BLaER1 treated with 17β-estradiol and CSF1 and Interleukin-3, amounts not matched to agents 10 nM and 100 nM (cell line): Measurements from ENCODE around the gene KSR2.

ENCODE experiments used
- H3K27ac ChIP-seq, 11 experiments: shearing (Covaris generic); formaldehyde crosslinking; 2 replicates each; pipeline ENCODE4 v1.8.1; 2022
- H3K27me3 ChIP-seq, 11 experiments: shearing (Covaris generic); formaldehyde crosslinking; 2 replicates each; pipeline ENCODE4 v1.8.1; 2022
- H3K36me3 ChIP-seq, 11 experiments: shearing (Covaris generic); formaldehyde crosslinking; 2 replicates each; pipeline ENCODE4 v1.8.1; 2022
- H3K4me1 ChIP-seq, 10 experiments: shearing (Covaris generic); formaldehyde crosslinking; 2 replicates each; pipeline ENCODE4 v1.8.1; 2022
- H3K4me2 ChIP-seq, 11 experiments: shearing (Covaris generic); formaldehyde crosslinking; 2 replicates each; pipeline ENCODE4 v1.8.1; 2022
- H3K4me3 ChIP-seq, 10 experiments: shearing (Covaris generic); formaldehyde crosslinking; 2 replicates each; pipeline ENCODE4 v1.8.1; 2022
- H3K9ac ChIP-seq, 11 experiments: shearing (Covaris generic); formaldehyde crosslinking; 2 replicates each; pipeline ENCODE4 v1.8.1; 2022
- H3K9me3 ChIP-seq, 11 experiments: shearing (Covaris generic); formaldehyde crosslinking; replicated peaks in 1 of 11; 2 replicates each; pipeline ENCODE4 v1.8.1; 2022
- H4K20me1 ChIP-seq, 11 experiments: shearing (Covaris generic); formaldehyde crosslinking; 2 replicates each; pipeline ENCODE4 v1.8.1; 2022
- Cebpa-rat ChIP-seq, 11 experiments: shearing (Covaris generic); IDR thresholded peaks; 2 replicates each; pipeline ENCODE4 v1.8.1; 2022

KSR2 gene

GRCh38 chr12:117447665-117448366 lies 521.0 kb downstream of the KSR2 start:
- no peak overlapping the region for H3K4me2 ChIP-seq
- H3K27ac ChIP-seq: no peak overlapping the region
- H3K4me3 ChIP-seq: no peak overlapping the region
- no peaks in the 10 kb centered on the region for H4K20me1 ChIP-seq
- no peaks in the 10 kb centered on the region for H3K36me3 ChIP-seq
- H3K4me1 ChIP-seq: peaks cover 0 to 12% (median 7%) of the 10 kb centered on the region in 10 experiments; a peak in 11 of 20 replicates
- peaks cover 13 to 31% (median 19%) of the 10 kb centered on the region in 11 experiments; a peak in 20 of 22 replicates for H3K9me3 ChIP-seq
- TF ChIP-seq Cebpa-rat (IDR thresholded peaks at IDR 0.05): no peak
- H3K9ac ChIP-seq: no peak overlapping the region
- H3K27me3 ChIP-seq: no peaks in the 10 kb centered on the region

- peak overlapping the region in 1 of 11 experiments; percentile 9; a peak in 2 of 22 replicates for H3K27ac ChIP-seq
- H3K4me1 ChIP-seq: peaks cover 0 to 12% (median 7%) of the 10 kb centered on the region in 10 experiments; a peak in 11 of 20 replicates
- no peaks in the 10 kb centered on the region for H3K36me3 ChIP-seq
- H3K9ac ChIP-seq: no peak overlapping the region
- no peak overlapping the region for H3K4me3 ChIP-seq
- H3K27me3 ChIP-seq: no peaks in the 10 kb centered on the region
- H3K9me3 ChIP-seq: peaks cover 13 to 31% (median 18%) of the 10 kb centered on the region in 11 experiments; a peak in 20 of 22 replicates
- peak overlapping the region in 8 of 11 experiments; percentile 3 to 40 (median 27); a peak in 10 of 22 replicates for H3K4me2 ChIP-seq
- no peaks in the 10 kb centered on the region for H4K20me1 ChIP-seq
- TF ChIP-seq Cebpa-rat (IDR thresholded peaks at IDR 0.05): no peak
Observed at GRCh38 chr12:117444781-117445180, 524.0 kb downstream of the KSR2 start.

- H3K4me2 ChIP-seq: no peak overlapping the region
- TF ChIP-seq Cebpa-rat (IDR thresholded peaks at IDR 0.05): no peak
- H3K4me1 ChIP-seq: peaks cover 0 to 12% (median 7%) of the 10 kb centered on the region in 10 experiments; a peak in 11 of 20 replicates
- peaks cover 5 to 15% (median 6%) of the 10 kb centered on the region in 11 experiments; a peak in 20 of 22 replicates for H3K9me3 ChIP-seq
- no peaks in the 10 kb centered on the region for H4K20me1 ChIP-seq
- H3K36me3 ChIP-seq: no peaks in the 10 kb centered on the region
- H3K27ac ChIP-seq: no peak overlapping the region
- no peaks in the 10 kb centered on the region for H3K27me3 ChIP-seq
- no peak overlapping the region for H3K4me3 ChIP-seq
- H3K9ac ChIP-seq: no peak overlapping the region
Observed at GRCh38 chr12:117441751-117442150, 527.0 kb downstream of the KSR2 start.

GRCh38 chr12:117440384-117440783 lies 528.4 kb downstream of the KSR2 start:
- Histone ChIP-seq H3K4me2 (no peak overlapping the region), H3K36me3 (no peaks in the 10 kb centered on the region), H4K20me1 (no peaks in the 10 kb centered on the region), H3K4me1 (peaks cover 0 to 12% (median 7%) of the 10 kb centered on the region in 10 experiments; a peak in 11 of 20 replicates), H3K9me3 (peaks cover 0 to 1% (median 0%) of the 10 kb centered on the region in 11 experiments; a peak in 1 of 22 replicates), H3K4me3 (no peak overlapping the region), H3K9ac (no peak overlapping the region), H3K27ac (no peak overlapping the region), H3K27me3 (no peaks in the 10 kb centered on the region)
- no peak for TF ChIP-seq Cebpa-rat (IDR thresholded peaks at IDR 0.05)

- no peaks in the 10 kb centered on the region for H3K9me3 ChIP-seq
- H4K20me1 ChIP-seq: no peaks in the 10 kb centered on the region
- no peak for TF ChIP-seq Cebpa-rat (IDR thresholded peaks at IDR 0.05)
Observed at GRCh38 chr12:117439531-117440001, 529.2 kb downstream of the KSR2 start.

GRCh38 chr12:117438809-117439208 lies 530.0 kb downstream of the KSR2 start:
- Histone ChIP-seq H3K4me2 (no peak overlapping the region), H3K9me3 (no peaks in the 10 kb centered on the region), H3K27me3 (no peaks in the 10 kb centered on the region), H3K4me1 (no peaks in the 10 kb centered on the region), H3K9ac (no peak overlapping the region), H3K36me3 (no peaks in the 10 kb centered on the region), H4K20me1 (no peaks in the 10 kb centered on the region), H3K27ac (no peak overlapping the region), H3K4me3 (no peak overlapping the region)
- TF ChIP-seq Cebpa-rat (IDR thresholded peaks at IDR 0.05): no peak

More at GRCh38 chr12:117439531-117440001, 529.2 kb downstream of the KSR2 start:
- no peak overlapping the region for H3K27ac ChIP-seq
- H3K27me3 ChIP-seq: no peaks in the 10 kb centered on the region
- no peak overlapping the region for H3K4me2 ChIP-seq
- no peak overlapping the region for H3K4me3 ChIP-seq
- no peaks in the 10 kb centered on the region for H3K36me3 ChIP-seq
- H3K9ac ChIP-seq: no peak overlapping the region
- peaks cover 0 to 5% (median under 1%) of the 10 kb centered on the region in 10 experiments; a peak in 5 of 20 replicates for H3K4me1 ChIP-seq

- H3K4me3 ChIP-seq: no peak overlapping the region
- no peak overlapping the region for H3K4me2 ChIP-seq
- H3K4me1 ChIP-seq: no peaks in the 10 kb centered on the region
- no peaks in the 10 kb centered on the region for H3K27me3 ChIP-seq
- H4K20me1 ChIP-seq: no peaks in the 10 kb centered on the region
- no peaks in the 10 kb centered on the region for H3K36me3 ChIP-seq
- no peak overlapping the region for H3K9ac ChIP-seq
- TF ChIP-seq Cebpa-rat (IDR thresholded peaks at IDR 0.05): no peak
- H3K27ac ChIP-seq: no peak overlapping the region
- no peaks in the 10 kb centered on the region for H3K9me3 ChIP-seq
Observed at GRCh38 chr12:117437516-117438255, 531.1 kb downstream of the KSR2 start.

GRCh38 chr12:117433878-117434277 lies 534.9 kb downstream of the KSR2 start:
- no peaks in the 10 kb centered on the region for H3K9me3 ChIP-seq
- H3K4me1 ChIP-seq: no peaks in the 10 kb centered on the region
- H3K27me3 ChIP-seq: no peaks in the 10 kb centered on the region
- H4K20me1 ChIP-seq: no peaks in the 10 kb centered on the region
- no peak for TF ChIP-seq Cebpa-rat (IDR thresholded peaks at IDR 0.05)
- H3K9ac ChIP-seq: no peak overlapping the region
- H3K36me3 ChIP-seq: no peaks in the 10 kb centered on the region
- no peak overlapping the region for H3K4me2 ChIP-seq
- H3K27ac ChIP-seq: no peak overlapping the region
- H3K4me3 ChIP-seq: no peak overlapping the region

GRCh38 chr12:117430246-117430645 lies 538.5 kb downstream of the KSR2 start:
- Histone ChIP-seq H3K27me3 (no peaks in the 10 kb centered on the region), H3K9ac (no peak overlapping the region), H3K4me1 (no peaks in the 10 kb centered on the region), H3K4me3 (no peak overlapping the region), H4K20me1 (no peaks in the 10 kb centered on the region), H3K27ac (no peak overlapping the region), H3K4me2 (no peak overlapping the region), H3K36me3 (no peaks in the 10 kb centered on the region), H3K9me3 (peaks cover 0 to 5% (median 0%) of the 10 kb centered on the region in 11 experiments; a peak in 1 of 22 replicates)
- TF ChIP-seq Cebpa-rat (IDR thresholded peaks at IDR 0.05): no peak
